ENCODE data around the gene SCGB1D2. TPM values are rescaled to one million over a fixed set of nuclear protein-coding genes. Genes with fewer than 3 reads are reported as not detected.

SCGB1D2 gene
- total RNA-seq, 1 donor from 2014 or later, result not detected

DNA sequence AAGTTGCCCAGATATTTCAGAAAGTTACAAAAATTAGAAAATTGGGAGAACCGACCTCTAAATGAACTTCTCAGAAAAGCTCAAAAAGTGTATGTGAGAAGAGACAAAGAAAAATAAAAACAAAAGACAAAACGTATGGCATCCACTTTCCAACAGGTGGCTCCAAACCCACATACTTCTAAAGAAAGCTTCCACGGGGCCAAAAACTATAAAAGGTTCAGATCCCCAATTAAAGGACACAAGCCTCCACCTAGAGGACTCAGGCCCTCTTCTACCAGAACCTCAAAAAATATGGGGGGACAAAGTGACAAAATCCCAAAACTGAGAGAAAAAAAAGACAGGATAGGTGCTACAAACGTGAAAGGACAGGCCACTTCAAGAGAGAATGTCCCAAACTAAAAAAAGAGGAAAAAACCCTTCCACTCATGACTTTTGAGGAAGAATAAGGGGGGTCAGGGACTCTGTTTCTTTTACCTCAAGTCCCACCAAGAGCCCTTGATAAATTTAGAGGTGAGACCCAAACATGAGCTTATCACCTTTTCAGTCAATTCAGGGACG lies 24.8 kb upstream of the SCGB1D2 start:
- Mint-ChIP-seq H3K4me3 (ENCODE audit: unreplicated experiment) (no peak overlapping the region), H3K9me3 (ENCODE audit: unreplicated experiment) (no peaks in the 10 kb centered on the region), H3K36me3 (ENCODE audit: low read depth, unreplicated experiment) (no peaks in the 10 kb centered on the region), H3K4me1 (ENCODE audit: unreplicated experiment) (no peaks in the 10 kb centered on the region), H3K27ac (ENCODE audit: unreplicated experiment) (no peak overlapping the region), H3K27me3 (ENCODE audit: unreplicated experiment) (no peaks in the 10 kb centered on the region)
- DNase-seq (ENCODE audit: low spot score), result no peak
- TF ChIP-seq, protein P1, sequence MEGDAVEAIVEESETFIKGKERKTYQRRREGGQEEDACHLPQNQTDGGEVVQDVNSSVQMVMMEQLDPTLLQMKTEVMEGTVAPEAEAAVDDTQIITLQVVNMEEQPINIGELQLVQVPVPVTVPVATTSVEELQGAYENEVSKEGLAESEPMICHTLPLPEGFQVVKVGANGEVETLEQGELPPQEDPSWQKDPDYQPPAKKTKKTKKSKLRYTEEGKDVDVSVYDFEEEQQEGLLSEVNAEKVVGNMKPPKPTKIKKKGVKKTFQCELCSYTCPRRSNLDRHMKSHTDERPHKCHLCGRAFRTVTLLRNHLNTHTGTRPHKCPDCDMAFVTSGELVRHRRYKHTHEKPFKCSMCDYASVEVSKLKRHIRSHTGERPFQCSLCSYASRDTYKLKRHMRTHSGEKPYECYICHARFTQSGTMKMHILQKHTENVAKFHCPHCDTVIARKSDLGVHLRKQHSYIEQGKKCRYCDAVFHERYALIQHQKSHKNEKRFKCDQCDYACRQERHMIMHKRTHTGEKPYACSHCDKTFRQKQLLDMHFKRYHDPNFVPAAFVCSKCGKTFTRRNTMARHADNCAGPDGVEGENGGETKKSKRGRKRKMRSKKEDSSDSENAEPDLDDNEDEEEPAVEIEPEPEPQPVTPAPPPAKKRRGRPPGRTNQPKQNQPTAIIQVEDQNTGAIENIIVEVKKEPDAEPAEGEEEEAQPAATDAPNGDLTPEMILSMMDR (IDR thresholded peaks at IDR 0.05; ENCODE audit: unreplicated experiment), result peak; percentile 52

- Mint-ChIP-seq H3K36me3 (ENCODE audit: low read depth, unreplicated experiment) (peaks cover 15% of the 10 kb centered on the region), H3K4me1 (ENCODE audit: unreplicated experiment) (no peaks in the 10 kb centered on the region), H3K27me3 (ENCODE audit: unreplicated experiment) (no peaks in the 10 kb centered on the region), H3K4me3 (ENCODE audit: unreplicated experiment) (no peak overlapping the region), H3K27ac (ENCODE audit: unreplicated experiment) (no peak overlapping the region), H3K9me3 (ENCODE audit: unreplicated experiment) (peaks cover 12% of the 10 kb centered on the region)
- TF ChIP-seq, protein P1 (IDR thresholded peaks at IDR 0.05; ENCODE audit: unreplicated experiment), result no peak
- DNase-seq (ENCODE audit: low spot score), result no peak
Observed at GRCh38 chr11:62221498-62221897, 20.5 kb upstream of the SCGB1D2 start.

- Mint-ChIP-seq H3K27ac (ENCODE audit: unreplicated experiment) (peak overlapping the region; percentile 45), H3K36me3 (ENCODE audit: low read depth, unreplicated experiment) (peaks cover 15% of the 10 kb centered on the region), H3K4me3 (ENCODE audit: unreplicated experiment) (no peak overlapping the region), H3K9me3 (ENCODE audit: unreplicated experiment) (peaks cover 12% of the 10 kb centered on the region), H3K27me3 (ENCODE audit: unreplicated experiment) (no peaks in the 10 kb centered on the region), H3K4me1 (ENCODE audit: unreplicated experiment) (no peaks in the 10 kb centered on the region)
- no peak for DNase-seq (ENCODE audit: low spot score)
- TF ChIP-seq, protein P1 (IDR thresholded peaks at IDR 0.05; ENCODE audit: unreplicated experiment), result no peak
Observed at GRCh38 chr11:62223095-62223494, 18.9 kb upstream of the SCGB1D2 start.

- Mint-ChIP-seq H3K4me1 (ENCODE audit: unreplicated experiment) (no peaks in the 10 kb centered on the region), H3K36me3 (ENCODE audit: low read depth, unreplicated experiment) (no peaks in the 10 kb centered on the region), H3K9me3 (ENCODE audit: unreplicated experiment) (no peaks in the 10 kb centered on the region), H3K27ac (ENCODE audit: unreplicated experiment) (no peak overlapping the region), H3K4me3 (ENCODE audit: unreplicated experiment) (no peak overlapping the region), H3K27me3 (ENCODE audit: unreplicated experiment) (no peaks in the 10 kb centered on the region)
- DNase-seq (ENCODE audit: low spot score), result no peak
- TF ChIP-seq, protein P1 (IDR thresholded peaks at IDR 0.05; ENCODE audit: unreplicated experiment), result no peak
Observed at GRCh38 chr11:62233730-62234129, 8.3 kb upstream of the SCGB1D2 start.

DNA sequence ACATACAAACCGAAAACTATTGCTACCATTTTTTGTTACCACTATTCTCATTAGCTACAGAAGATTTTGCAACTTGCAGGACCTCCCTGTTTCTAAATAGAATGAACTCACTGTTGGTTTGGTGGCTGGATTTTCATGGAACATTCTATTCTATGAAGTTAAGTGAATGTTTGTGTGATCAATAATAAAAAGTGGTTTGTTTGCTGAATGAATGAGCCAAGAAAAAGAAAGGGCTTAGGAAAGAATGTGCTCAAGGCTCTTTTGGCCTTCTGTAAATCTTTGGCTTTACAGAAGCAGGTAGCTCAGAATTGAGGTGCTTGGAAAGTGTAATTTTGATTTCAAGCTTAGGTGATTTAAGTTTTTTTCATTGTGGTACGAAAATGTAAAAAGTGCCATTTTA lies 5.9 kb upstream of the SCGB1D2 start:
- H3K27ac Mint-ChIP-seq (ENCODE audit: unreplicated experiment), result no peak overlapping the region
- no peaks in the 10 kb centered on the region for H3K9me3 Mint-ChIP-seq (ENCODE audit: unreplicated experiment)
- no peak for DNase-seq (ENCODE audit: low spot score)
- no peak overlapping the region for H3K4me3 Mint-ChIP-seq (ENCODE audit: unreplicated experiment)
- no peaks in the 10 kb centered on the region for H3K27me3 Mint-ChIP-seq (ENCODE audit: unreplicated experiment)
- H3K36me3 Mint-ChIP-seq (ENCODE audit: low read depth, unreplicated experiment), result no peaks in the 10 kb centered on the region
- no peaks in the 10 kb centered on the region for H3K4me1 Mint-ChIP-seq (ENCODE audit: unreplicated experiment)
- TF ChIP-seq, protein P1 (IDR thresholded peaks at IDR 0.05; ENCODE audit: unreplicated experiment), result no peak

Data from endothelial cell (in vitro differentiated cells).